GM19193 (cell line): ENCODE results near the gene PALLD.

Source experiments
- POLR2A ChIP-seq: IDR thresholded peaks from 4 replicates; pipeline ENCODE4 v1.6.1; 2011; ENCODE audit not compliant: insufficient read depth, insufficient read length; ENCODE audit errors: extremely low read depth

Gene PALLD

DNA sequence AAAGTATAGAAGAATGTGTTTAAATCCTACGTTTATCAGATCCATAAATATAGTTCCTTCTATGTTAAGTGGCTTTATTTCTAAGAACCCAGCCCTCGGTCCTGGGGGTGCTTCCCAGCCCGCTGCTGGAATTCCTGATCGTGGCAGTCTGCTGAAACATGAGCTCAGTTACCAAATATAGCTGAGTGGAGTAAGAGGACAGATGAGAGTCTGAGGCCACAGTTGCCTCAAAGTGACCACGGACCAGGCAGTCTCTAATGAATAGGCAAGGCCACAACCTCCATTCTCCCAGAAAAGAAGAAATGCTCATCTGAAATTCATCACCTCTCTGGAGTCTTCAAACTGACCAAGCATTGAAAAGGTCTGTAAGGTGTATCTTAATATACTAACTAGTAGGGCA lies at the start of gene PALLD:
Gene PALLD, plus strand, starts transcription at position 219 of the 400 bp plus-strand sequence.
- TF ChIP-seq POLR2A = no peak

DNA sequence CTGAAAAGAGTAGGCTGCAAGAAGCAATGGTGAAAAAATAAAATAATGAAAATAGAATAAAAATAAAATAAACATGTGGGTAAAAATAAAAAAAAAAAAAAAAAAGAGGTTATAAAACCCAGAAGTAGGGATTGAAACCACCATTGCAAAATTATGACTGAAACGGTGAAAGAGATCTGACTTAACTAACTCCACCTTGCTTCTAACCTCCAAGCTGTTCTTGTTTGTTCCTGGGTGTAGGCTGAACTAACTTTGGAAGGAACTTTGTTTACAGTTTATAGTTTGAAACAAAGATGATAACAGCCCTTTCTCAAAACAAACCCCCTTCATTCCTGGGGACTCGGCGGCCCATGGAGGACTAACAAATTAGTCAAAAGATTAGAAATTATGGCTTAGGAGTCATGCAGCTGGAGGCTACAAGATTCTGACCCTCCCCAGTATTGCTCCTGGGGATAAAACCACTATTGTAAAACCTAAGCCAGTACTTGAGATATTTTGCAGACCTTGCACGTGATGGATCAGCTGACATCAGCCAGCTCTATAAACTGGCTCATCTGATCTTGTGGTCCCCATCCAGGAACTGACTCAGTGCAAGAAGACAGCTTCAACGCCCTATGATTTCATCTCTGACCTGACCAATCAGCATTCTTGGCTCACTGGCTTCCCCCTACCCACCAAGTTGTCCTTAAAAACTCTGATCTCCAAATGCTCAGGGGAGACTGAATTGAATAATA lies 47.0 kb upstream of the PALLD start:
- no peak for TF ChIP-seq POLR2A

DNA sequence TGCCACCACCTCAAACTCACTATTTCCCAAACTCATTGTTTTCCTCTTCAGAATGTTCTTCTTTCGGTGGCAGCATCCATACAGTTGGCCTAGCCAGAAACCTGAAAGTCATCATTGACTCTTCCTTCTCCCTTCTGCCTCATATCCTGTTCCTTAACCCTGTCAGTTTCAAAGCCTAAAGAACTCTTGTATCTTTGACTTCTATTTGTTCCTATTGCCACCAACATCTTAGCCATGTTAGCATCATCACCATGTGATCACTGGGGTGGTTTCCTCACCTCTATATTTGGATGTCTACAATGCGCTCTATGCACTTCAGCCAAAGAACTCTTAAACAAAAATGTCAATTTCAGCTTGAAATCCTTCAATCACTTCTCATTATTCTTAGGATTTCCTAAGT lies 45.5 kb upstream of the PALLD start:
- TF ChIP-seq POLR2A = no peak

DNA sequence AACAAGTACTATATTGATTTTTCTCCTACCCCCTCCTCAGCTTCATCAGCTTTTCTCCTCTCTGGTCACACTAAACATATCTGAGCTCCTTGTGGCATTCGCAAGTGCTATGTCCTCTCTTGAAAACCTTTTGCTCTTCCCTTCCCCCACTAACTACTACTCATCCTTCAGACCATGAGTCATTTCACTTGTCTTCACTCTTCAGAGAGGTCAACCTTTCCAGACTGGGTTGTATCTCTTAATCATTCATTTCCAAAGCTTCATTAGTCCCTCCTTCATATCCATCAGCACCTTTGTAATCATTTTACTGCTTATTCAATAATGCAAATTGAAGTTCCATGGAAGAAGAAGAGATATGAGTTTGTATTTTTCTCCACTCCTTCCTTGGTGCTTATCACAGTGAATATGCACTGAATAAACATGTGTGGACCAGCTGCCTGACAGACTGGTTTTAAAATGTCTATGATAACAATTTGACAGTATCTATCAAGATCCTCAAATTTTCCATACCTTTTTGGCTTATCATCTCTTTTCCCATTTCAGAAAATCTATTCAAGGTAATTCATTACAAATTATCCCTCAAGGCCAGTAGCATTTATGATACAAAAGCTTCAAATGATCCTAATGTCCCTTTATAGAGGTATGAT lies 45.0 kb upstream of the PALLD start:
- TF ChIP-seq POLR2A = no peak

DNA sequence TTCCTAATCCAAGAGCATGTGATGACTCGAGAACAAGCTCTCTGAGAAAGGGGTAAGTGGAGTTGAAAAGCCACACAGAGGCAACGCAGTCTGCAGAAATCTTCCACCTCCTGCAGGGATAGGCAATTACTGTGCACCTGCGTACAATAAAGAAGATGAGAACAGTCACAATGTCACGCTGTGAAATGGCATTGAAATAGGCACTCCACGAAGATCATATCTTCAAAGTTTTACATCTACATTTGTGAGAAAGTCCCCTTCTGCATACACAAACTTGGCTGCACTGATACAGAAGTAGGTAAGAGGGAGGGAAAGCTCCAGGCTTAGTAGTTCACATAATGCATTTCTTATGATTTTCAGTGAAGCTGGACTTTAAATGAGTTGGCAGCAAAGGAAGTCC lies 43.7 kb upstream of the PALLD start:
- TF ChIP-seq POLR2A = no peak

DNA sequence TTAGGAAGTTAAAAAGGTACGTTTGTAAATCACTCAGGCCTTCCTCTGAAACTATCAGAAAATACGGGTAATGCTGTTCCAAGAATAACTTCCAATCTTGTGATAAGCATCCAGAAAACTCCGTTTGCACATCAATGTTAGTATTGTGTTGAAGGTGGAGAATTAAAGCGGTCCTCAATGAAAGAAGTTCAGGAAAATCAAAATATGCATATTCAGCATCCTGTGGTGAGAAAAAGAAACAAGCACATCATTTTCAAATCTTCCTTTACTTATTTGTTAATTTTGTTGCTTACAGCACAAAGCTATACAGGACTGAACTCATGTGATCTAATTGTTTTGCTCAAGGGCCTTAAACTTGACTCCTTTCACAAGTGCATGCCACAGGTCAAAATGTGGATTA lies 35.0 kb upstream of the PALLD start:
- TF ChIP-seq POLR2A = no peak

DNA sequence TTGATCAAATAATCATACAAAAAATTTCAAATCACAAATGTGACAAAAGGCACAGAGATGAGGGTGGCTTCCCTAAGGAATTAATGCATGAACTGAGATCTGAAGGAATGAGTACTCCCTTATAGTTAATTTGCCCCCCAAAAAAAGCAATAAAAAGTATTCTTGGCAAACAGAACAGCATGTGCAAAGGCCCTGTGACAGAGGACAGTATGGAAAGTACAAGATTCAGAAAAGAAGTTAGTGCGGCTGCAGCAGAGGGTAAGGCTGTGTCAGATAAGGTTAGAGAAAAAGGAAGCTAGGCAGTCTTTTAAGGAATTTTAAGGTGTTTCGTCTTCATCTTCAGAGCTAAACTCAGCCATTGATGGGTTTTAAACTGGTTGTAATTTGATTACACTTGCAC lies 23.9 kb upstream of the PALLD start:
- no peak for TF ChIP-seq POLR2A

DNA sequence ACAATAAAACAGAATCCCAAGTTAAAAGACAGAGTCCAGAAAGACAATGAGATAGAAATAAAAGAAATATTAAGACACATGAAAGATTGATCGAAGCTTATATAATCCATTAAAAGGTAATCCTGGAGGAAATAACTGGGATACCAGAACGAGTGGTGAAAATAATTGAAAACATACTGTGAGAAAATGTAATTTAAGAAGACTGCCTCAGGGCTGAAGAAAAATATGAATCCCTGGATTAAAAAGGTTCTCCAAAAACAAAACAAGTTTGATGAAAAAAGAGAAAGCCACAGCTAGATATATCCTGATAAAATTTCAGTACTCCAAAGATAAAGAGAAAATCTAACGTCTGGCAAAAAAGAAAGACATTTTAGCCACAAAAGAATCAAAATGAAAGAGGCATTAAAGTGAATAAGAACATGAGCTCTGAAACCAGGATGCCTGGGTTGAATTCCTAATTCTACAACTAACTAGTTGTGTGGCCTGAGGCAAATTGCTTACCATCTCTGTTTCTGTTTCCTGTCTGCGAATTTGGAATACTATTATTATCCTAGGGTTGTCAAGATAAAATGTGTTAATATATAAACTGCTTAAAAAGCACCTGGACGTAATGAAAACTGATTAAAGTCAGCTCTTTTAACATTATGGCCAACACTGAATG lies 22.1 kb upstream of the PALLD start:
- no peak for TF ChIP-seq POLR2A

DNA sequence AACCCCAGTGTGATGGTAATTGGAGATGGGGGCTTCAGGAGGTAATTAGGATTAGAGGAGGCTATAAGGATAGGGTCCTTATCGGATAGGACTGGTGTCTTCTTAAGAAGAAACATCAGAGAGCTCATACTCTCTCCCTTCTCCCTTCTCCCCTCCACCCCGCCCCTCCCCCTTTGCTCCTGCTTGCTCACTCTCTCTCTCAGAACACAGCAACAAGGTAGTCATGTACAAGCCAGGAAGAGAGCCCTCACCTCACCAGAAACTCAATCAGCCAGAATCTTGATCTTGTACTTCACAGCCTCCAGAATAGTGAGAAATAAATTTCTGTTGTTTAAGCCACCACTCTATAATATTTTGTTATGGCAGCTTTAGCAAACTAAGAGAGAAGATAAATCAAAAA lies 21.1 kb upstream of the PALLD start:
- no peak for TF ChIP-seq POLR2A

DNA sequence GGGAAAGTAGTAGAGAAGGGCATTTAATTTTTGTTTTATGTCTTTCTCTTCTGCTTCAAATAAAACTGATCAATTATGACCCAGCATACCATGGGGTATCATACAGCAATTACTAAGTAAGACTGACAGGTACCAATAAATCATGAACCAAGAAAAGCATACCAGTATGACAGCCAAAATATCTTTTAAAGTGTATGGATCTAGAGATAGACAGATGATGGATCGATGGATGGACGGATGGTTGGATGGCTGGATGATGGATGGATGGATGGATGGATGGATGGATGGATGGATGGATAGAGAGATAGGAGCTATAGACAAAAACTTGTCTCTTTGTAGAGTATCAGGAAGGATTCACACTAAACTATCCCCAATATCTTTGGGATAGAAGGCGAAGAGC lies 18.0 kb upstream of the PALLD start:
- no peak for TF ChIP-seq POLR2A

DNA sequence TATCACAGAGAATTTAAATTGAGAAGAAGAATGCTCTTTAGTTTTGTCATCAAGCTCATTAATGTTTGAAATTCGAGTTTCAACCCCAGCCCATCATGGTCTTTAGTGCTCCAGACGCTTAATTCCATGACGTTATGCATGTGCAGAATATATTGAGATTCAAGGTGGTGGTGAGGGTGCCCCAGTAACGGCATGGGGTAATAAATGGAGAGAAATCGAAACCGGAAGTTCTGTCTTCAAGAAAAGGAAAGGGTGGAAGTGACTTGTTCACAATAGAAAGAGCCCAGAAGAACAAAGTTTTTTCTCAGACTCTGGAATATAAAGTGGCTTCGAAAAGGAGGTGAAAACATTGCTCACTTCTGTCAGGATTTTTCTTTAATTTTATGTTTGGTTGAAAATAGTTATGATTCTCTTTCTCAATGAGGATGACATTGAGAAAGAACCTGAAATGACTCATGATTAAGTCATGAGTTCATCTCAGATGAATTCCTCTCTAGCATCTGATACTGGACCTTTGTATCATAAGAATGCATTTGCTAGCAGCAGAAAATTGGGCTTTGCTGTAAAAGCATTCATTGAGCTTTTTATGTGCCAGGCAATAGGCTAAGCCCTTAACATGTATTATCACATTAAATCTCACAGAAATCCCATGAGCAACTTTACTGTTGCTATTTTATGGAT lies 15.8 kb upstream of the PALLD start:
- no peak for TF ChIP-seq POLR2A

DNA sequence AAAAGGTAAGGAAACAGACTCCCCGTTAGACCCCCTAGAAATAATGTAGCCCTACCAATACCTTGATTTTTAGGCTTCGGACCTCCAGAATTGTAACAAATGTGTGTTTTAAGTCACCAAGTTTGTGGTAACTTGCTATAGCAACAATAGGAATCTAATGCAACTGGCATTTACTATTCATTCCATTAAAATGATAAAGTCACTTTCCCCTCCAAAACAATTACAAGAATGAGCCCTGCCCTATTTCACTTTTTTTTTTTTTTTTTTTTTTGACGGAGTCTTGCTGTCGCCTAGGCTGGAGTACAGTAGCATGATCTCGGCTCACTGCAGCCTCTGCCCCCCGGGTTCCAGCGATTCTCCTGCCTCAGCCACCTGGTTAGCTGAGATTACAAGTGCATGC lies 13.0 kb upstream of the PALLD start:
- no peak for TF ChIP-seq POLR2A

DNA sequence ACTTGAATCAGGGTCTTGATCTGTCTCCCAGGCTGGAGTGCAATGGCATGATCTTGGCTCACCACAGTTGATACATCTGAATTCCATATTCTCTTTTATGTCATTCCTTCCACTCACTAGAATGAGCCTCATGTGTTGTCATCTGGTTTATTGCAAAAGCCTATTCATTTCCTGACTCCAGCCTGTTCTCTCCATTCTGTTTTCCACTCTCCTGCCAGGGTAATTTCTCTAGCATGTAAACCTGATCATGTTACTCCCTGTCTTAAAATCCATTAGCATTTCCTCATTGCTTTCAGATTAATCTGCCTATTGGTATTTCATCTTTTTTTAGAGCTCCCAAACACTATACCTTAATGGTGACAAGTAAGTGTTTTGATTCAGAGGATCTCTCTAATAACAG lies 12.2 kb upstream of the PALLD start:
- TF ChIP-seq POLR2A = no peak

DNA sequence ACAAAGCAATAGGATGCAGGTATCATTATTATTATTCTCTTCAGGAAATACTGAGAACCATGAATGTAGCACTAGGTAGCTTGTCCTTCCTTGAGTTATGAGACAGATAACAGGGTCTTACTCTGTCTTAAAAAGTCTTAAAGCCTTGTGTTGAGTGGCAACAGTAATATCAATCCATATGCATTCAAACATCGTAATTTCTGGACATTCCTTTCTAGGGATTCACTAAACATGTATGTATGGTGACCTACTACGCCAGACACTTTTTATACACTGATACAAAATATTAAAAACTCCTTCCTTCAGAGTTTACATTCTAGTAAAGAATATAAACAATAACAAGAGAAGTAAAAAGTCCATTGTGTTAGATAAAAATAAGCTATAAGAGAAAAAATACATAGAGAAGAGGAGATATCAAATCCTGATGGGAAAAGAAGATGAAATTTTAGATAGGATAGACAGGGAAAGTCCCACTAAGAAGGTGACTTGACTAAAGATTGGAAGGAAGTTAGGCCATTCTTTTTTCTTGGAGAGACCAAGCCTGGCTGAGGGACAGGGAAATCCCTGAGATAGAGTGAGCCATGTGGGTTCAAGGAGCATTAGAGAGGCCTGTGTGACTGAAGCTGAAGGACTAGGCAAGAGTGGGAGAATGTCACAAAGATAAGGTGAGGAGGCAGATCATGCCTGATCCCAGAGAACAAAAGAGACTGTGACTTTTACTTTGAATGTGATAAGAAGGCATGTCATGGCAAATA lies 11.5 kb upstream of the PALLD start:
- TF ChIP-seq POLR2A = no peak

DNA sequence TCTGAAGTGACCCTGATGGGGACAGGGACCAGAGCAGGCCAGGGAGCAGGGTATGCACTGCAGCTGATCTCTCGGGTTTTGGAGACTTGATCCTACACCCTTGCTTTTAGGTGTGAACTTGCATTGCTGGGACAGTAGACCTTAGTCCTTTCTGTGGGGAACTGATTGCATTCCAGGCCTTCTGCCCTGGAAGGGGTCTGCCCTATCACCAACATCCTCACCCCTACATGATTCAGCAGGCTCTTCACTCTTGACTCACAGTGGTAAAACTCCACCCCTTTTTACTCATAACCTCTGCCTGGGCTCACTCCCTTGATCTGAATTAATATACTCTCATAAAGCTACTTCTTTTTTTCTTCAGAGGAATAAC lies 10.0 kb upstream of the PALLD start:
- TF ChIP-seq POLR2A = no peak

DNA sequence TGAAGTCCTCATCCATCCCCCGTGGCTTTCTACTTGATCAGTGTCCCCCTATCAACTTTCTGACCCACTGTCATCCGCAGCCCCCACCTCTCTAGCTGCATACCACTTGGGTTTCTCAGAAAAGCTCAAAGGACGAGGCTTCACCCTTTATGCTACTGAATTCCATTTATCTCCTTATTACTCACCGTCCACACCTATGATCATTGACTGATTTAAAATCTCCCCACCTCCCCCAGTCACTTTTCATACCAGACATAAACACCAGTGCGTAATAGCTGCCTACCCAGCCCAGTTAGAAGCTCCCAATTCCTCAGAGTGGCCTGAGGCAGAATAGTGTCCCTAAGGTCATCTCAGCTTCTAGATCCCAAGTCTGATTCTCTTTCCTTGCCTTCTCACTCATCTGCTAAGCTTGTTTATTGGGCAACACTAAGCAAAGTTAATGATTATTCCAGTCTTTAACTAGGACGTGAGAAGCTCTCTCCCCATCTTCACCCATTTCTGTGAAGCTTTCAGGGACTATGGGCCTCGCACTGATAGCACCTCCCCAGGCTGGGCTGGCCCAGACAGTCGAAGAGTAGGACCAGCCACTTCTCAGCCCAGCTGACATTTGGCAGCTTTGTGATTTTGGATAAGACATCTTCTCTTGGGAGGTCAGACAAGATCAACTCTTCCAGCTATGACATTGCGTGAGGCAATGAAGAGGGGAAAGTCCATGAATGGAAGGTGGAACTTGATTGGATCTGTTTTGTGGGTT lies 9.4 kb upstream of the PALLD start:
- TF ChIP-seq POLR2A = no peak
